Astrocyte (in vitro differentiated cells and primary cell): Measurements from ENCODE around the gene TUBB. TPM values are rescaled to one million over a fixed set of nuclear protein-coding genes. Genes with fewer than 3 reads are reported as not detected.

Experiments used
- DNase-seq: peaks from one replicate; pipeline ENCODE4 v3.0.0-alpha.2; 2010; ENCODE audit warnings: low read depth
- FAIRE-seq: peaks from 2 replicates; lab custom pipeline; 2011; peaks lifted over from hg19 to GRCh38; lab: Jason Lieb, UNC
- H2AFZ ChIP-seq: 2 replicates; pipeline ENCODE4 v1.6.0; 2012; ENCODE audit warnings: low read depth, low read length, inconsistent platforms
- H3K27ac ChIP-seq: 2 replicates; pipeline ENCODE4 v1.5.1; 2011; ENCODE audit warnings: low read depth, low read length, inconsistent platforms
- H3K27me3 ChIP-seq: 2 replicates; pipeline ENCODE4 v1.6.0; 2011; ENCODE audit warnings: low read length, inconsistent platforms; ENCODE audit not compliant: insufficient read depth
- H3K36me3 ChIP-seq: 2 replicates; pipeline ENCODE4 v1.5.1; 2011; ENCODE audit warnings: low read length, inconsistent platforms; ENCODE audit not compliant: insufficient read depth
- H3K4me1 ChIP-seq: 2 replicates; pipeline ENCODE4 v1.5.1; 2011; ENCODE audit warnings: low read length, inconsistent platforms; ENCODE audit not compliant: insufficient read depth
- H3K4me2 ChIP-seq: 2 replicates; pipeline ENCODE4 v1.6.0; 2012; ENCODE audit warnings: low read length, inconsistent platforms
- H3K4me3 ChIP-seq: 2 replicates; pipeline ENCODE4 v1.5.1; 2011; ENCODE audit warnings: low read depth, mild to moderate bottlenecking, low read length, inconsistent platforms; ENCODE audit not compliant: insufficient read depth
- H3K79me2 ChIP-seq: 2 replicates; pipeline ENCODE4 v1.6.0; 2012; ENCODE audit warnings: mild to moderate bottlenecking, low read length, inconsistent platforms; ENCODE audit not compliant: insufficient read depth
- H3K9ac ChIP-seq: 2 replicates; pipeline ENCODE4 v1.6.0; 2012; ENCODE audit warnings: mild to moderate bottlenecking, low read length, inconsistent platforms
- H3K9me3 ChIP-seq: 2 replicates; pipeline ENCODE4 v1.5.1; 2012; ENCODE audit warnings: low read depth, mild to moderate bottlenecking, low read length, inconsistent platforms; ENCODE audit not compliant: insufficient read depth
- H4K20me1 ChIP-seq: 2 replicates; pipeline ENCODE4 v1.6.0; 2012; ENCODE audit warnings: low read length, inconsistent platforms; ENCODE audit not compliant: insufficient read depth
- H3K27ac Mint-ChIP-seq: one replicate; pipeline ENCODE4 v1.8.0; 2021; ENCODE audit warnings: mild to moderate bottlenecking, mixed read lengths; ENCODE audit not compliant: unreplicated experiment
- H3K27me3 Mint-ChIP-seq: one replicate; pipeline ENCODE4 v1.8.0; 2021; ENCODE audit warnings: low read depth, mixed read lengths; ENCODE audit not compliant: unreplicated experiment
- H3K36me3 Mint-ChIP-seq: one replicate; pipeline ENCODE4 v1.8.0; 2021; ENCODE audit warnings: low read depth, mixed read lengths; ENCODE audit not compliant: unreplicated experiment
- H3K4me1 Mint-ChIP-seq: one replicate; pipeline ENCODE4 v1.8.0; 2021; ENCODE audit warnings: low read depth, mixed read lengths; ENCODE audit not compliant: unreplicated experiment
- H3K4me3 Mint-ChIP-seq: one replicate; pipeline ENCODE4 v1.8.0; 2021; ENCODE audit warnings: mild to moderate bottlenecking, moderate library complexity, mixed read lengths; ENCODE audit not compliant: unreplicated experiment
- H3K9me3 Mint-ChIP-seq: one replicate; pipeline ENCODE4 v1.8.0; 2021; ENCODE audit warnings: mild to moderate bottlenecking, mixed read lengths; ENCODE audit not compliant: unreplicated experiment
- CTCF ChIP-seq: IDR thresholded peaks from 2 replicates; pipeline ENCODE4 v1.5.1; 2011; ENCODE audit warnings: low read depth, mild to moderate bottlenecking, inconsistent platforms, low read length, moderate library complexity; ENCODE audit not compliant: insufficient read depth
- EZH2 ChIP-seq: IDR thresholded peaks from 2 replicates; pipeline ENCODE4 v1.6.1; 2012; ENCODE audit warnings: mild to moderate bottlenecking, low read length, inconsistent platforms; ENCODE audit not compliant: insufficient read depth
- total RNA-seq: library from RNA; stranded (reverse); gene quantifications from 2 replicates; pipeline ENCODE4 v1.2.1, GENCODE V29; 2021

Gene TUBB
- total RNA-seq, 1 donor from 2014 or later, result 887 TPM

GRCh38 chr6:30749554-30750378 is 29.6 kb downstream of the TUBB start:
- Histone ChIP-seq H3K4me2 (peak overlapping the region; percentile 0), H3K36me3 (no peaks in the 10 kb centered on the region), H3K27ac (peak overlapping the region; percentile 77), H4K20me1 (no peaks in the 10 kb centered on the region), H2AFZ (no peak overlapping the region), H3K4me1 (peaks cover 58% of the 10 kb centered on the region), H3K9ac (peak overlapping the region; percentile 60), H3K27me3 (no peaks in the 10 kb centered on the region), H3K79me2 (no peaks in the 10 kb centered on the region), H3K4me3 (no peak overlapping the region), H3K9me3 (no peaks in the 10 kb centered on the region)
- Mint-ChIP-seq H3K27ac (peak overlapping the region; percentile 60), H3K4me3 (peak overlapping the region; percentile 50), H3K4me1 (peaks cover 47% of the 10 kb centered on the region), H3K36me3 (no peaks in the 10 kb centered on the region), H3K27me3 (no peaks in the 10 kb centered on the region), H3K9me3 (no peaks in the 10 kb centered on the region)
- DNase-seq, result no peak
- FAIRE-seq, result no peak
- no peak for TF ChIP-seq EZH2
- TF ChIP-seq CTCF, result no peak

DNA sequence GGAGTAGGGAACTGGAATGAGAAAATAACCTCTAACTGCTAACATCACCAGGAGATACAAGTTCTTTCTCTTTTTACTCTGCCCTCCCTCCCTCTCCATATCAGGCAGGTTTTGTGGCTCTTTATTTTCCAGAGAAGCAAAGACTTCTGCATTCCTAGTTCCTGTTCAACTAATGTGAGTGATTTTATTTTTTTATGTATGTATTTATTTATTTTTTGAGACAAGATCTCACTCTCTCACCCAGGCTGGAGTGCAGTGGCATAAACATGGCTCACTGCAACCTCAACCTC is 30.2 kb downstream of the TUBB start:
- H4K20me1 ChIP-seq, result no peaks in the 10 kb centered on the region
- Mint-ChIP-seq H3K27ac (peak overlapping the region; percentile 60), H3K36me3 (no peaks in the 10 kb centered on the region), H3K4me3 (peak overlapping the region; percentile 50), H3K4me1 (peaks cover 47% of the 10 kb centered on the region), H3K9me3 (no peaks in the 10 kb centered on the region), H3K27me3 (no peaks in the 10 kb centered on the region)
- H3K27ac ChIP-seq, result peak overlapping the region; percentile 77
- H3K4me2 ChIP-seq, result no peak overlapping the region
- H3K79me2 ChIP-seq, result no peaks in the 10 kb centered on the region
- no peak overlapping the region for H2AFZ ChIP-seq
- no peaks in the 10 kb centered on the region for H3K9me3 ChIP-seq
- DNase-seq (no peak), FAIRE-seq (no peak)
- peak overlapping the region; percentile 60 for H3K9ac ChIP-seq
- H3K4me1 ChIP-seq, result peaks cover 62% of the 10 kb centered on the region
- no peaks in the 10 kb centered on the region for H3K36me3 ChIP-seq
- no peak overlapping the region for H3K4me3 ChIP-seq
- no peaks in the 10 kb centered on the region for H3K27me3 ChIP-seq
- TF ChIP-seq CTCF (no peak), EZH2 (no peak)
